HPDE6-E6E7 (cell line): Measurements from ENCODE around the gene FCHO2.

Experiments
- DNase-seq: peaks from one replicate; pipeline ENCODE4 v3.0.0; 2011; ENCODE audit warnings: missing footprints; ENCODE audit errors: extremely low spot score

Gene FCHO2

DNA sequence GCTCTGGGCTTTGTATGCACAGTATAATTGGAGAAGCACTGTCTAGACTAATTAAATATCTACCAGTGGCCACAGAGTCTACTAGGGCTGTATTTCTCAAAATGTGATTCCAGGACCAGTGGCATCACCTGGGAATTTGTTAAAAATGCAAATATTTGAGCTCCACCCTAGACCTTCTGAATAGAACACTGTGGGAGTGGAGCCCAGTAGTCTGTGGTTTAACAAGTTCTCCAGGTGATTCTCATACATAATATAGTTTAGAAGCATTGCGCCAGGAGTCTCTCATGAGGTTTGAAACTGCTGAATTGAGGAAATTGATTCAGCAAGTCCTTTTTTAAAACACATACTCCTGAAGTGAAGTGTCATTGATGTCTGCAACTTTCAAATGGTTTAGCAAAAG lies 74.7 kb downstream of the FCHO2 start:
- DNase-seq = no peak

DNA sequence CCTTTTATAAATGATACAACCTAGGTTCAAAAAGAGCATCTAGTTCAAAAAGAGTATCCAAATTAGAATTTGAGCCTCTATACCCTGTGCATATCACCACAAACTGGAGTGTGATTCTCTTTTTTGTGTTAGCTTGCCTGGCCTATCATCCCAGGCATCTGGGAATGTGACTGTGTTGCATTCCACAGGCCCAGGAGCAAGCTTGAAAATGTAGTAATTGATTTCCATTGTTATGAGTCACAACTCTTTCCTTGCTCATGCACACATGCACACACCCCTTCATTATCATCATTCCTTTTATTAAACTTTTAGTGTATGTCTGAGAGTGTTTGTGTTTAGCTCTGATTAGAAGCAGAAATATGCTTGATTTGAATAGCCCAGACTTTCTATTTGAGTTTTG lies 75.2 kb downstream of the FCHO2 start:
- peak; percentile 54 for DNase-seq

DNA sequence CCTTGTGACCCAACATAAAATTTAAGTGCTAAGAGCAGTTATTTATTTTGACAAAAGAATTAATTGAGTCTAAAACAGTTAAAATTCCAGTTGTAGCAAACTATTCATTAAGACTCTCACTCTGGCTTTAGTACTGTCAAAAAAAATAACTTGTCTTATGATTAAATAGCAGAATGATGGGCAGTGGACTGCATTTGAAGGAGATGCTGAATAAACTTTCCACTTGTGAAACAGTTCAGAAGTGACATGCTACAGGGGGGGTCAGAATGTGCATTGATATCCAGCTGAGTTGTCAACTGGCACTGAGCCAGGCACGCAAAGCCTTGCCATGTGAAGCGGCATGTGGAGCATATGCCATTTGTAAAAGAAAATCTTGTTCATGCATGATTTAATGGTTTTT lies 76.0 kb downstream of the FCHO2 start:
- DNase-seq = no peak

DNA sequence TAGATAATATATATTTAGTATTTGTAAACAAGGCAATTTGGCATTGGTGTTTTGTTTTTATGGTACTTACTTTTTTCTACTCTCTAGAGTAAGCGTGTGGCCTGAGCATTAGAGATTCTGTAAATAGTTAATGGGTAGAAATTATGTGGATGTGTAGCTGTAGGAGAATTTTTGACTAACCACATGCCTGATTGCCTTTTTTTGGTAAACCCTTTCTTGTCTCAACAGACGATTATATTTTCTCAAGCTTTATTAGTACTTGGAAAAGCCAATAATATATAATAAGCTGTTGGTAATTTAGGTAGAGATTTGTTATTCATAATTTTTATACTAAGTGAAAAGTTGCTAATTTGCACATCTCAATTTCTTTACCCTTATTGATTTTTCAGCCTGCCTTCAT lies 76.8 kb downstream of the FCHO2 start:
- no peak for DNase-seq

DNA sequence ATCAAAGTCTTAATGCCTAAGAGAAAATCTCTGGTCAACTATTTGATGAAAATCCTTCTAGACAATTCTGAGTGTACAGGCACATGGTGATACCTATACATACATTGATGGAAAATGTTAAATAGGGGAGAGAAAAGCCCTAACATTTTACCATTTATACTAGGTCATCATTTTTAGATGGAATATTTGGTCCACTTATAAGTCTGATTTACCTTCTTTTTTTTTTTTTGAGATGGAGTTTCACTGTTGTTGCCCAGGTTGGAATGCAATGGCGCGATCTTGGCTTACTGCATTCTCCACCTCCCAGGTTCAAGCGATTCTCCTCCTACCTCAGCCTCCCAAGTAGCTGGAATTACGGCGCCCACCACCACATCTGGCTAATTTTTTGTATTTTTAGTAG lies 81.7 kb downstream of the FCHO2 start:
- DNase-seq = no peak

DNA sequence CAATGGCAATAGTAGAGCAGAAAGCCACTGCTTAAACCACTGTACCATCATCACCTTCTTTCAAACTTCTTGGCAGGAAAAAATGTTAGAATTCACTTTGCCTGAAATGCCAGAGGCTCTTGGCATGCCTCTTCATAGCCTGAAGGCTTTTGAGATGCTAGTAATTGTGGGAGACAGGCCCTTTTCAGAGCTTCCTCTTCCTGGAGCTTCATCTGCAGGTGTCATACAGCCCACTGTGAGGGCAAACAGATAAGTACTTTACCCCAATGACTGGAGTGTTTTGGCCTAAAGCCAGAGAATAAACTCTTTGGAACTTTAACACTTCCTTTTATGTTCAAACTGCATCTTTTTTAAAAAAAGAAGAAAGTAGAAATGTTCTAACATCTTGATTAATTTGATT lies 83.2 kb downstream of the FCHO2 start:
- DNase-seq = no peak

DNA sequence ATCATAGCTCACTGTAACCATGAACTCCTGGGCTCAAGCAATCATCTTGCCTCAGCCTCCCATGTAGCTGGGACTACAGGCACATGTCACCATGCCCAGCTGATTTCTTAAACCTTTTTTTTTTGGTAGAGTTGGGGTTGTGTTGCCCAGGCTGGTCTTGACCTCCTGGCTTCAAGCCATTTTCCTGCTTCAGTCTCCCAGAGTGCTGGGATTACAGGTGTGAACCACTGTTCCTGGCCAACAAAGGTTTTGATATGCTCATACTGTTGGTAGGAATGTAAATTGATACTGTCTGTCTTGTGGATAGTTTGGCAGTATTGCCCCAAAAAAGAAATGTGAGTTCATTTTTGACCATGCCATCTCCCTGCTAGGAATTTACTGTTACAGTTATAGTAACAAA lies 87.2 kb downstream of the FCHO2 start:
- DNase-seq = no peak

DNA sequence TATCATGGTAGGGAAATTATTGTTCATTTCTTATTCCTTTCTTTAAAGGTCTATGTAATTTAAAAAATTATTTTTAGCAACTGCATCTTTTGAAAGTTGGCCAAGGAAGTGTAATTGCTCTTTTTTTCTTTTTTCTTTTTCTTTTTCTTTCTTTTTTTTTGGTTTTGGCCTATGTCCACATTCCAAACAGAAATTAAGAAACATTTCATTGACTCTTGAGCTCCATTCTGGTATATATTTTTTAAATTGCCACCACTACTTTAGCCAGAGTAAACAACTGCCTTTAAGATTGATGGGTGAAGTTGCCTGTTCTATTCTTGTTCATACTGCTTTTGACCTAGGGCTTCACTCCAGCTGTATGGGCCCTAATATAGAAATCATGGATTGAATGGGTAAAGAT lies 88.7 kb downstream of the FCHO2 start:
- no peak for DNase-seq

DNA sequence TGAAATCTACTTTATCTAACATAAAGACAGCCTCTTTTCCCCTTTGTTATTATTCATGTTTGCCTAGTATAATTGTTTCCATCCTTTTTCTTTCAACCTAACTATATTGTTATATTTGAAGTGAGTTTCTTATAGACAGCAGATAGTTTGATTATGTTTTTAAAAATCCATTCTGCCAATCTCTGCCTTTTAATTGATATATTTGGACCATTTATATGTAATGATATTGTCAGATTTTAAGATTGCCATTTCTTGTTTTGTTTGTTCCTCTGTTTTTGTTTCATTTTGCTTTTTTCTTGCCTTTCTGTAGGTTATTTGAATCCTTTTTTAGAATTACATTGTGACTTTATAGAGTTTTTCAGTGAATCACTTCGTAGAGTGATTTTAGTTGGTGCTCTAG lies 89.8 kb downstream of the FCHO2 start:
- DNase-seq = no peak

DNA sequence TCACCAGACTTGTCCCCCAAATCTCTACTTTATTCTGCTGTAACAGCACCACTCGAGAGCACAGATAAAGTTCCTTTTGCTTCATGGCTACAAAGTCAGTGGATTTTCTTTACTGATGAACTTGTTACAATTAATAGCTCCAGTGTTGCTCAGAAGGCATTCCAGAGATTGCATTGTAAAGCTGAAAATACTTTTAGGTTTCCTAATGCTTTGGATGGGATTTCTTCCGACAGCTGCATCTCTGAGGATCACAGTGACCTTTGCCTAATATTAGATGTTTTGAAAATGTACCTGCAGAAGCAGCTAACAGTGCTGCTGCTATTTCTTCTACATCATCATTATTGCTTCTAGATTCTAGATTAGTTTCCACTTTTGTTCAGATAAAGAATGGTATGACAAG lies 105.8 kb downstream of the FCHO2 start:
- no peak for DNase-seq

DNA sequence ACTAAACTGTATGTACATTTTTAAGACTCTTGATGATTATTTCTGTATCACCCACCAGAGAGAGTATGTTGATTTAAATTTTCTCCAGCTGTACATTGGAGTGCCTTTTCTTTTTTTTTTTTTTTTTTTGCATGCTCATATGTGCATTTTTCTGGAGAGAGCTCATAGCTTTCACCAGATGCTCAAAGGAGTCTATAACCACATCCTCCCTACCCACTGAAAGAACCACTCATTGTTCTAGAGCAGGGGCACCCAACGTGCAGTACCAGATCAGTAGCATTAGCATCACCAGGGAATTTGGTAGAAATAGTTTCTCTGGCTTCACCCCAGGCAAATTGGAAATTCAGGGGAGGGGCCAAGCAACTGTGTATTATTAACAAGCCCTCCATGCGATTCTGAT lies 110.6 kb downstream of the FCHO2 start:
- DNase-seq = no peak

DNA sequence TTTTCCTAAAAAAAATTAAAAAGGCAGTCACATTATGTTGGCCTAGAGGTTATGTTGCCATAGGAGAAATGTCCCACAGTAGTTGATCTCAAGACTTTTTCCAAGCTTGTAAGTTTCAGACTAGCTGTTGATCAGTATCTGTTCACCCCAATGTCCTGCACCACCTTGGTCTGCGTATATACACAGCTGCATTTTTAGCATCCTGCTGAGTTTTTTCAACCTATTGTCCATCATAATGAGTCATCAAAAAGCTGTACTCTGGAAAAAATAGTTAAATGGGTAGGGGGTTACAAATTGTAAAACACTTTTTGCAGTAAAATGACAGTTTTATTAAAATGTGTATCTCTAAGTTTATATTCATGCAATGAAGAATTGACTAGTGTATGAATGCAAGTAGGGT lies 111.4 kb downstream of the FCHO2 start:
- no peak for DNase-seq

DNA sequence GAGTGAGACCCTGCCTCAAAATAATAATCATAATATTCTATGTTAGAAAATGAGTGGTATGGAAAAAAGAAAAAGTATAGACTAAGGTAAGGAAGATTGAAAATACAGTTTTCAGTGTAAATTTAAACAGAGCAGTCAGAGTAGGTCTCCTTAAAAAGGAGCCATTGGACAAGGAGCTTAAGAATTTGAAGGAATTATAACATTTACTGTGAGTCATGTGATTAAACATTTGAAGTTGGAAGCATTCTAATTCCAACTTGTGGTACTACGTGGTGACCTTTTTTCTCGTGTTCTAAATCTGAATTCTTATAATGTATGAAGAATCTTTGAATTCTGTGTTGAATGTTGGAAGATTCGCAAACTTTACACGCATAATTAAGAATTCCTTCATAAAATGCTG lies 125.3 kb downstream of the FCHO2 start:
- DNase-seq = no peak

DNA sequence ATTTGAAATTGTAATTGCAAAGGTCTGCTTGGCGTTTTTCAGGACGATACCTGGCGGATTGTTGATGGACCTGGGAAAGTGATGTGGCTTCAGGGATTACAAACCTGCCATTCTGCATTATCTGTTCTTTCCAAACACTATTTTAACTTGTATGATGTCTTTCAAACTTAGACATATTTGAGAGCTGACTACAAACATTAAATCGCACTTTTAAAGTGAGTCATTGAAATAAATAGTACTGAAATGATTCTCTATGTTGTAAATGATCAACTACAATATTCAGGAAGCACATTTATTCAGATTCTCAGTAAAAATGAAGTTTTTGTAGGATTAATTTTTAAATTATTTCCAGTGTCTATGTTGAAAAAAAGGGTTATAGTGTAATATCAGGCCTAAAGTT lies 132.2 kb downstream of the FCHO2 start:
- no peak for DNase-seq

DNA sequence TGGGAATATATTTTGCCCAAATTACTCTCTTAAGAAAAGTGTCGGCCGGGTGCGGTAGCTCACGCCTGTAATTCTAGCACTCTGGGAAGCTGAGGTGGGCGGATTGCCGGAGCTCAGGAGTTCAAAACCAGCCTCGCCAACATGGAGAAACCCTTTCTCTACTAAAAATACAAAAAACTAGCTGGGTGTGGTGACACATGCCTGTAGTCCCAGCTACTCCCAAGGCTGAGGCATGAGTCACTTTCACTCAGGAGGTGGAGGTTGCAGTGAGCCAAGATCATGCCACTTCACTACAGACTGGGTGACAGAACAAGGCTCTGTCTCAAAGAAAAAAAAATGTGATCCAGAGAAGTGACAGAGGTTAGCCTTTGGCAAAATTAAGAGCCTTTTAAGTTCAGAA lies 138.1 kb downstream of the FCHO2 start:
- no peak for DNase-seq

DNA sequence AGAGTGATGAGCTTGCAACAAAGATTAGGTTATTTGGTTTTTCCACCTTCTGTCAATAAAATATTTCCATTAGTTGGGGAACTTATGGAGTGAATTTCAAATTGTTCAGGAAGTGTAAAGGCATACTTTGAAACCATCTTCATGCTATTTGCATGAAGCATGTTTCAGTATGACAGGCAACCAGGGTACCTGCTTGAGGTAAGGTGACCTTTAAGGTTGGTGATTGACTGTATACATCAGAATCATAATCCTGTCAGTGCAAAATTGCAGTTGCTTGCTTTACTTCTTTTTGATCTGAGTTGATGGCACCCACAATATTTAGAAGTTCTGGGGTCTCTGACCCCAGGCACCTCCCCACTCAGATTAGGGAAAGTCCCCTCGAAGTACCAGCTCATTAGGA lies 138.6 kb downstream of the FCHO2 start:
- no peak for DNase-seq

DNA sequence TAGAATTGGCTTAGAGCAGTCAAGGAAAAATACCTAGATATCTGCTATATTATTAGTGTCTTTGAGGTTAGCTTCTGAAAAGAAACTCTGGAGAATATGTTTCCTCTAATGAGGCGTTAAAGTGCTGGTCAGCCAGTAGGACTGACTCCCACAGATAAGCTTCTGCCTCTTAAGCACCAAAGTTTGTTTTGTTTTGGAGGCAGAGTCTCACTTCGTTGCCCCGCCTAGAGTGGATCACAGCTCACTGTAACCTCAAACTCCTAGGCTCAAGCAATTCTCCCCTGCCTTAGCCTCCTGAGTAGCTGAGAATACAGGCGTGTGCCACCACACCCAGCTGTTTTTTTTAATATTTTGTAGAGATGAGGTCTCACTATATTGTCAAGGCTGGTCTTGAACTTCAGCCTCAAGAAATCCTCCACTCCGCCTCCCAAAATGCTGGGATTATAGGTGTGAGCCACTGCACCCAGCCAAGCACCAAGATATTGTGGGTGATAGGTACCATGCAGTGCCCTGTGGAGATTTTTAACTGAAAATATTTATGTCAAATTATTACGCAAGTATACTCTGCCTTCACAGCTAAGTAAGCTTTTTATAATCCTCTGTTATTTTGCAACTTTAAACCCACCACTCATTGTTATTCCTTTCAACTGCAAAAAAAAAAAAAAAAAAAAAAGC lies 139.9 kb downstream of the FCHO2 start:
- no peak for DNase-seq

DNA sequence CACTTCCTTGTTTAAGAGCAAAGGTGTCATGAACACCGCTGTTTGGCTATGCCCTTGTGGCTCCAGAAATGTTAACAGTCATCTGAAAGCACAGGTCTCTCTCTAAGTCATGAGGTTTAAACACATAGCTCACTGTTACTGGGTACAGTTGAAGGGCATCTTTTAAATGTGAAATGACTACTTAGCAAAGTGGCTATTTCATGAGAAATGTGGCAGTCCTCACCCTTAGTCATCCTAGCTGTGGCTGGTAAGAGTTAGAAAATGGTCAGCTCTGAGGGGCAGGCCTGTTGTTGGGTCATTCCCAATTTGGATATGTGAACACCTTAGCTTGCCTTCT lies 140.4 kb downstream of the FCHO2 start:
- no peak for DNase-seq

DNA sequence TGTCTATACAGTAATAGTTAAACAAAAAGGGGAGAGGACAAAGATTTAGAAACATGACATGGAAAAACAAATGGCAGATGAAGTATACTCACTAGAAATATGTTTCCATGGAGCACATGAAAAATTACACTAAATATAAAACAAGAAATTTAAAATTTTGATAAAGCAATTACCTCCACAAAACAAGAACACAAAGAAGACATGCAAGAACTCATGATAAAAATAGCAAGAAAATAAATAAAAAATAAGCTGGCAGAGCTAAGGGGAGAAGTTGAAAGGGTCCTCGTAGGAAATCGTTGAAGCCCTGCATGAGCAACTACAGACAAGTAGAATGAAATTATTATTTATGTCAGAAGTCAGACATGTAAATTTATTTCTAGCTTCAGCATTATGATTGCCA lies 141.9 kb downstream of the FCHO2 start:
- no peak for DNase-seq

DNA sequence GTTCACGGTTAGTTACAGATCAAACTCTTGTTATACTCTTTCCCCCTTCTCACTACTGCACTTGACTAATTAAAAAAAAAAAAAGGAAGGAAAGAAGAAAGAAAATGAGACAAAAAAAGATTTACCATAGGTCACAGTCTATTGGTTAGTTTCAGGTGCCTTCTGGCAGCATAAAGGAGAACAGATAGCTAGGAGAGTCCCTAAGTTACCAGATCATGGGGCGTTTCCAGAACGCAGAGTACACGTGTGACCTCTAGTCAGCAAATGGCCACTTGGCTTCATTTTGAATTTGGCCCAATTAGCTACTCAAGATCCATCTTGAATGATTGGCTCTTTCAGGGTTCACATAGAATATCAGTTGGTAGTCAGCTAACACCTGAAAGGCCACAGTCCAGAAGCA lies 144.3 kb downstream of the FCHO2 start:
- no peak for DNase-seq

DNA sequence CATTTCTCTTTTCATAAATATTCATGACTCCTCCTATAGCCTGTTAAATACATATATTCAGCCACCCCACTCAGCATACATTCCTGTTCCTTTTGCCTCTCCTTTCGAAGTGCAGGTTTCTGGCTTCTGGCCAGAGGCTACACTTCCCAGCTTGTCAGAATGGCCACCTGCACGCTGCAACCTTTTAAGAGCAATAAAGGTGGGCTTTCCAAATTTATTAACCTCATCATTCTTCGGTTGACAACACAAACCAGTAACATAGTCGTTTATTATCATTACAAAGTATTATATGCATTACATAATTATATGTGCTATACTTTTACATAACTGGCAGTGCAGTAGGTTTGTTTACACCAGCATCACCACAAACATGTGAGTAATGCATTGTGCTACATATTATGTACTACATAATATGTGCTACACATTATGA lies 148.0 kb downstream of the FCHO2 start:
- no peak for DNase-seq

DNA sequence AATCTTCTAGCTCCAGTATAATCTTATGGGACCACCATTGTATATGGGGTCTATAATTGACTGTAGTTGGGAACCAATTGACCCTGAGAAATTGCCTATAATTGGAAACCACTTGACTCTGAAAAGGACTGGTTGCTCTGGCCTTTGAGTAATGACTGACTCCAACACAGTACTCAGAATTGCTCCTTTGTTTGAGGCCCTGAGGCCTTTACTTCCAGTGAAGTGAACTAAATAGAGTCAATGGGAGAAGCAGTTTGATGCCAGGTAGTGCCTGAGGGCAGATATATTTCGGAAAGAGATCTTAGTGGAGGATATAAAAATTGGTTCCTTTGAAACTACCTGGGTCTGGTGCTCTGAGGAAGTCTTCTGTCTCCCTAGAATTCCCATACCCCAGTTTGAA lies 148.5 kb downstream of the FCHO2 start:
- no peak for DNase-seq

DNA sequence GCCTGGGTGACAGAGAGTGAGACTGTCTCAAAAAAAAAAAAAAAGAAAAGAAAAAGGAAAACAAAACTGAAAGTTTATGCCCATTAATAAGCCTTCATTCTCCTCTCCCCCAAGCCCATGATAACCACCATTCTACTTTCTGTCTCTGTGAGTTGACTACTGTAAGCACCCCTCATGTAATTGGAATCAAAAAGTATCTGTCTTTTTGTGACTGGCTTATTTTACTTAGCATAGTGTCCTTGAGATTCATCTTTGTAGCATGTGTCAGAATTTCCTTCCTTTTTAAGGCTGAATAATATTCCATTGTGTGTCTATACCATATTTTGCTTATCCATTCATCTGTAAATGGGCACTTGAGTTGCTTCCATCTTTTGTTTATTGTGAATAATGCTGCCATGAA lies 150.5 kb downstream of the FCHO2 start:
- DNase-seq = no peak

DNA sequence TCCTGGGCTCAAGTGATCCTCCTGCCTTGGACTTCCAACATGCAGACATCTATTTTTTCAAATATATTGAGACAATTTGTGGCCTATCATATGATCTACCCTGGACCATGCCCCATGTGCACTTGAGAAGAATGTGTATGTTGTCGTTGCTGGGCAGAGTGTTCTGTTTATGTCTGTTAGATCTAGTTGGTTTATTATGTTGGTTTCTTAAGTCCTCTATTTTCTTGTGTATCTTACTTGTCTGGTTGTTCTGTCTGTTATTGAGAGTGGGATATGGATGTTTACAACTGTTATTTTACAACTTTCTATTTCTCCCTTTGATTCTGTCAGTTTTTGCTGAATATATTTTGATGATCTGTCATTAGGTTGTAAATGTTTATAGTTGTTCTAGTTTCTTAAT lies 154.3 kb downstream of the FCHO2 start:
- DNase-seq = no peak

DNA sequence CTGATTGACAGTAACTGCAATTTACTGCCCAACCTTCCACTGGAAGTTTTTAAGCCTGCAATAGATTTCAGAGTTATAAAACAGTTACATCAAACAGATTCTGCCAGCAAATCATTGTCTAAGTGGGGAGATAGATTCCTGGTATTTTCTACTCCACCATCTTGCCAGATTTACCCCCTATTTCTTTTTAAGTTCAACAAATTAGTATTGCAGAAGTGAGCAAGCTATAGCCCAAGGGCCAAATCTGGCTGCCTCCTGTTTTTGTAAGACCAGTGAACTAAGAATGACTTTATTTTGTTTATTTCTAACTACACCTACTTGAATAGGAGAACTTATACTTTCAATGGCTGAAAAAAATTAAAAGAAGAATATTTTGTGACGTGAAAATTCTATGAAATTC lies 155.7 kb downstream of the FCHO2 start:
- no peak for DNase-seq
